OCI-LY1 (cell line): ENCODE results near the gene ENG.

Experiments
- CTCF ChIP-seq: fragments of 200-600 bp; sonication (generic), shearing (Covaris generic); IDR thresholded peaks from 2 replicates; pipeline ENCODE4 v1.5.1; 2017; ENCODE audit warnings: mild to moderate bottlenecking, antibody characterized with exemption, low read length, moderate library complexity, mixed read lengths
- EZH2 ChIP-seq: fragments of 200-600 bp; sonication (generic), shearing (Covaris generic); IDR thresholded peaks from 2 replicates; pipeline ENCODE4 v1.8.0; 2017; ENCODE audit warnings: borderline replicate concordance, mixed run types, mild to moderate bottlenecking, antibody characterized with exemption, low read length, moderate library complexity, mixed read lengths

GRCh38 chr9:127867356-127868277 is 13.2 kb upstream of the ENG start:
- TF ChIP-seq CTCF (no peak), EZH2 (no peak)
